ENCODE data around the gene CISTR. TPM values are rescaled to one million over a fixed set of nuclear protein-coding genes. Genes with fewer than 3 reads are reported as not detected.

The CISTR gene
- total RNA-seq, 1 experiment from 2014 or later, result not detected

DNA sequence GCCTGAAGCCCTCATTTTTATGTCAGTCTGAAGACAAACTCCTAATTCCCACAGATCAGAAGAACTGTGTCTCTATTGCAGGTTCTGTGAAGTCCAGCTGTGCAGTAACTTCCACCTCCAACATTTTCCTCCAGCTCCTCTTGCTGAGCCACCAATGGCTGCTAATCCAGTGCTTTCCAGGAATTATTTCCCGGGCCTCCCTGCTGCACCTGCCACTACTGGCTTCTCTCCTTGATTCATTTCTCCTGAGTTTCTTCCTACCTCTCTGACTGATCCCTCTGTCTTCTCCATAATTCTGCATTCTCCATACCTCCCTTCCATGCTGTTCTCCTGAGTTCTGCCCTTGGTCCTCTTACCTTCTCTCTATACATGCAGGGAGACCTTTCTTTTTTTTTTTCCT lies 45.7 kb downstream of the CISTR start:
- no peak overlapping the region for H4K8ac ChIP-seq (replicated peaks; ENCODE audit: insufficient read length, low read depth, low read length)
- H2BK120ac ChIP-seq (ENCODE audit: low read depth, low read length, poor library complexity, severe bottlenecking), result no peak overlapping the region
- Mint-ChIP-seq H3K27ac (no peak overlapping the region; a peak in 1 of 7 replicates), H3K27me3 (ENCODE audit: low read depth) (peaks cover 72% of the 10 kb centered on the region), H3K9me3 (no peaks in the 10 kb centered on the region), H3K36me3 (ENCODE audit: insufficient read depth in 1 of 3, low read depth in 3 of 3) (no peaks in the 10 kb centered on the region), H3K4me1 (peaks cover 8% of the 10 kb centered on the region in 2 experiments), H3K4me3 (no peak overlapping the region)
- no peak overlapping the region for H3K9ac ChIP-seq (ENCODE audit: extremely low read depth, insufficient read length, low read length)
- no peak overlapping the region for H4K91ac ChIP-seq (ENCODE audit: insufficient read length, low read depth, low read length)
- H2BK12ac ChIP-seq (ENCODE audit: insufficient read length, low read depth, low read length), result no peak overlapping the region
- H2BK5ac ChIP-seq (ENCODE audit: insufficient read length, low read length), result no peak overlapping the region
- no peak overlapping the region for H3K23ac ChIP-seq (ENCODE audit: insufficient read length, low read depth, low read length)
- DNase-seq, result no peak
- TF ChIP-seq, protein P1, sequence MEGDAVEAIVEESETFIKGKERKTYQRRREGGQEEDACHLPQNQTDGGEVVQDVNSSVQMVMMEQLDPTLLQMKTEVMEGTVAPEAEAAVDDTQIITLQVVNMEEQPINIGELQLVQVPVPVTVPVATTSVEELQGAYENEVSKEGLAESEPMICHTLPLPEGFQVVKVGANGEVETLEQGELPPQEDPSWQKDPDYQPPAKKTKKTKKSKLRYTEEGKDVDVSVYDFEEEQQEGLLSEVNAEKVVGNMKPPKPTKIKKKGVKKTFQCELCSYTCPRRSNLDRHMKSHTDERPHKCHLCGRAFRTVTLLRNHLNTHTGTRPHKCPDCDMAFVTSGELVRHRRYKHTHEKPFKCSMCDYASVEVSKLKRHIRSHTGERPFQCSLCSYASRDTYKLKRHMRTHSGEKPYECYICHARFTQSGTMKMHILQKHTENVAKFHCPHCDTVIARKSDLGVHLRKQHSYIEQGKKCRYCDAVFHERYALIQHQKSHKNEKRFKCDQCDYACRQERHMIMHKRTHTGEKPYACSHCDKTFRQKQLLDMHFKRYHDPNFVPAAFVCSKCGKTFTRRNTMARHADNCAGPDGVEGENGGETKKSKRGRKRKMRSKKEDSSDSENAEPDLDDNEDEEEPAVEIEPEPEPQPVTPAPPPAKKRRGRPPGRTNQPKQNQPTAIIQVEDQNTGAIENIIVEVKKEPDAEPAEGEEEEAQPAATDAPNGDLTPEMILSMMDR (conservative IDR thresholded peaks at IDR 0.05), result no peak
- no peak overlapping the region for H2AK5ac ChIP-seq (ENCODE audit: insufficient read length, low read length)
- no peaks in the 10 kb centered on the region for H3K9me3 ChIP-seq (ENCODE audit: control insufficient read depth, low read depth, low read length)
- no peaks in the 10 kb centered on the region for H3K4me1 ChIP-seq (ENCODE audit: insufficient read depth, low read length)
- H4K20me1 ChIP-seq (ENCODE audit: control insufficient read depth, insufficient read depth, insufficient read length), result no peaks in the 10 kb centered on the region
- H4K5ac ChIP-seq (ENCODE audit: insufficient read length, low read depth, low read length), result no peak overlapping the region
- no peak overlapping the region for H2AFZ ChIP-seq (ENCODE audit: low read length)
- H2BK15ac ChIP-seq (ENCODE audit: low read depth, low read length), result no peak overlapping the region
- no peaks in the 10 kb centered on the region for H3K79me1 ChIP-seq (ENCODE audit: insufficient read depth, low read depth, low read length, poor library complexity, severe bottlenecking)
- H3K23me2 ChIP-seq (ENCODE audit: insufficient read length, low read depth, low read length, poor library complexity, severe bottlenecking), result no peaks in the 10 kb centered on the region
- no peak overlapping the region for H3K4me2 ChIP-seq (ENCODE audit: insufficient read depth, insufficient read length, low read length)
- no CpG with 5 or more reads among the region's 1 CpG for WGBS (ENCODE audit: extremely low coverage, insufficient read length, low lambda C conversion rate)
- no peak overlapping the region for H3K14ac ChIP-seq (ENCODE audit: insufficient read depth, low read length)
- H3K79me2 ChIP-seq (ENCODE audit: insufficient read depth, low read length), result no peaks in the 10 kb centered on the region
- H3K27ac ChIP-seq (ENCODE audit: insufficient read length, low read depth, low read length), result no peak overlapping the region
- no peak overlapping the region for H3K4ac ChIP-seq (ENCODE audit: low read depth, low read length)
- H3K18ac ChIP-seq (ENCODE audit: insufficient read length, low read depth, low read length), result no peak overlapping the region
- H3T11ph ChIP-seq (ENCODE audit: low read length), result no peak overlapping the region
- no peaks in the 10 kb centered on the region; the same call in 1 of the 2 replicates for H3K27me3 ChIP-seq (ENCODE audit: insufficient read depth, low read length)
- H2BK20ac ChIP-seq (ENCODE audit: low read depth, low read length, poor library complexity, severe bottlenecking), result no peak overlapping the region
- H3K56ac ChIP-seq (ENCODE audit: insufficient read length, low read depth, low read length), result no peak overlapping the region
